Measurements from ENCODE around the gene BIRC7.

DNA sequence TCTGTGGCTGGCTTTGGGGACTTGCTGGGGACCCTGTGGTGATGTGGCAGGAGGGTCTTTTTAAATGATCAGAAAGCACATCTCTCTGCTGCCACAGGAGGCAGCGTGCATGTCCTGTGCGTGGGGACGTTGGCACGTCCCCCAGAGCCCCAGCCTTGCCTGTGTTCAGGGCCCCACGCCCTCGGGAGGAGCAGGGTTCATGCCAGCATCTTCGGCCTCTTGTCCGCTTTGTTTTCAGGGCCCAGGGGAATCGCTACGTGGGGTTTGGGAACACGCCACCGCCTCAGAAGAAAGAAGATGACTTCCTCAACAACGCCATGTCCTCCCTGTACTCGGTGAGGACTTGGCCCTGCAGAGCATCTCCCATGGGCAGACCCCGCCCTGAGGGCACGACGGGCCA, 43.0 kb downstream of the BIRC7 start:
- TF ChIP-seq, protein P1, sequence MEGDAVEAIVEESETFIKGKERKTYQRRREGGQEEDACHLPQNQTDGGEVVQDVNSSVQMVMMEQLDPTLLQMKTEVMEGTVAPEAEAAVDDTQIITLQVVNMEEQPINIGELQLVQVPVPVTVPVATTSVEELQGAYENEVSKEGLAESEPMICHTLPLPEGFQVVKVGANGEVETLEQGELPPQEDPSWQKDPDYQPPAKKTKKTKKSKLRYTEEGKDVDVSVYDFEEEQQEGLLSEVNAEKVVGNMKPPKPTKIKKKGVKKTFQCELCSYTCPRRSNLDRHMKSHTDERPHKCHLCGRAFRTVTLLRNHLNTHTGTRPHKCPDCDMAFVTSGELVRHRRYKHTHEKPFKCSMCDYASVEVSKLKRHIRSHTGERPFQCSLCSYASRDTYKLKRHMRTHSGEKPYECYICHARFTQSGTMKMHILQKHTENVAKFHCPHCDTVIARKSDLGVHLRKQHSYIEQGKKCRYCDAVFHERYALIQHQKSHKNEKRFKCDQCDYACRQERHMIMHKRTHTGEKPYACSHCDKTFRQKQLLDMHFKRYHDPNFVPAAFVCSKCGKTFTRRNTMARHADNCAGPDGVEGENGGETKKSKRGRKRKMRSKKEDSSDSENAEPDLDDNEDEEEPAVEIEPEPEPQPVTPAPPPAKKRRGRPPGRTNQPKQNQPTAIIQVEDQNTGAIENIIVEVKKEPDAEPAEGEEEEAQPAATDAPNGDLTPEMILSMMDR (IDR thresholded peaks at IDR 0.05), result no peak
- no peak for TF ChIP-seq EP300 (IDR thresholded peaks at IDR 0.05)

All from tibial nerve (tissue), 4 donors.